Measurements from ENCODE around the gene SLC39A7. TPM values are rescaled to one million over a fixed set of nuclear protein-coding genes. Genes with fewer than 3 reads are reported as not detected.

SLC39A7 gene
- total and polyA plus RNA-seq, 2 donors (not counting 3 experiments of a cell fraction or from before 2014, with no cell fraction given) = 99.8 to 129 TPM

- no peak for DNase-seq (ENCODE audit: low read depth, low spot score)
- H3K27ac ChIP-seq (ENCODE audit: insufficient read depth, low read depth, low read length) = no peak overlapping the region
- no peaks in the 10 kb centered on the region for H3K9me1 ChIP-seq (replicated peaks; ENCODE audit: control insufficient read depth, extremely low read depth, insufficient read depth, low read length)
- POLR2A ChIA-PET = no interaction called here
- no peak overlapping the region for H3K9ac ChIP-seq (replicated peaks; ENCODE audit: extremely low read depth, insufficient read depth, low read length)
- H3K4me2 ChIP-seq (ENCODE audit: insufficient read depth, low read length) = no peak overlapping the region
- no peaks in the 10 kb centered on the region for H3K36me3 ChIP-seq (ENCODE audit: control insufficient read depth in 2 of 2, extremely low read depth in 1 of 2, insufficient read depth in 2 of 2, low read length in 2 of 2)
- H3K4me1 ChIP-seq (ENCODE audit: control insufficient read depth, extremely low read depth, insufficient read depth, low read length) = no peaks in the 10 kb centered on the region
- FAIRE-seq = no peak
- TF ChIP-seq POLR2AphosphoS5 (IDR thresholded peaks at IDR 0.05; ENCODE audit: insufficient read depth, low read depth, low read length) = no peak
- no peak for TF ChIP-seq POLR2A (IDR thresholded peaks at IDR 0.05; ENCODE audit: low read depth, low read length)
- no peak for TF ChIP-seq EZH2 (IDR thresholded peaks at IDR 0.05; ENCODE audit: borderline replicate concordance, low read depth, low read length, severe bottlenecking)
- no peak for TF ChIP-seq CTCF (IDR thresholded peaks at IDR 0.05; ENCODE audit: extremely low read depth in 1 of 2, insufficient read depth in 1 of 2, low read depth in 1 of 2, low read length in 2 of 2)
- no peak for TF ChIP-seq MYC (IDR thresholded peaks at IDR 0.05; ENCODE audit: low read depth, low read length)
- no peak for TF ChIP-seq FOS (IDR thresholded peaks at IDR 0.05; ENCODE audit: borderline replicate concordance, insufficient read depth, low read length)
- no peak for TF ChIP-seq MAX (IDR thresholded peaks at IDR 0.05; ENCODE audit: insufficient read depth, insufficient read length)
- no peak for TF ChIP-seq GATA2 (IDR thresholded peaks at IDR 0.05; ENCODE audit: insufficient read depth, insufficient read length, low read depth, low read length)
- no peak for TF ChIP-seq JUN (IDR thresholded peaks at IDR 0.05; ENCODE audit: borderline replicate concordance, insufficient read depth, insufficient read length, low read depth)
- H4K20me1 ChIP-seq (replicated peaks; ENCODE audit: control insufficient read depth, extremely low read depth, insufficient read depth, low read length) = no peaks in the 10 kb centered on the region
- H3K79me2 ChIP-seq (ENCODE audit: control insufficient read depth, insufficient read depth, low read length) = no peaks in the 10 kb centered on the region
- peaks cover 2 to 4% of the 10 kb centered on the region in 2 experiments for H3K27me3 ChIP-seq (ENCODE audit: control insufficient read depth in 2 of 2, insufficient read depth in 2 of 2, low read length in 2 of 2)
- dilution Hi-C loops (cut with MboI; ENCODE audit: extremely low pct_ligation_motif_present, low sequenced_read_pairs) = no loop called here
- no peak overlapping the region for H3K4me3 ChIP-seq (replicated peaks in 1 of 3; ENCODE audit: insufficient read depth in 1 of 3, low read depth in 1 of 3, low read length in 3 of 3)
- BruUV-seq (replicated peaks) = no TSS peak
- intact Hi-C loops (cut with micrococcal nuclease) = no loop called here
- CTCF ChIA-PET = interaction anchor here (6.6 kb wide), 1 partner anchor 91 kb away, joined by 99 read pairs; no protein-coding TSS in a partner anchor
- no peaks in the 10 kb centered on the region for H3K9me3 ChIP-seq (replicated peaks; ENCODE audit: control insufficient read depth, insufficient read depth, low read length)
- no peak overlapping the region for H2AFZ ChIP-seq (ENCODE audit: low read depth, low read length)
Measured at GRCh38 chr6:33156561-33156960, 44.1 kb upstream of the SLC39A7 start.

All from endothelial cell of umbilical vein (primary cell).